Measurements from ENCODE around the gene CIP2A. TPM values are rescaled to one million over a fixed set of nuclear protein-coding genes. Genes with fewer than 3 reads are reported as not detected.

The CIP2A gene
- total and polyA plus RNA-seq, 2 experiments from 2014 or later: 48.1 to 63.5 TPM

DNA sequence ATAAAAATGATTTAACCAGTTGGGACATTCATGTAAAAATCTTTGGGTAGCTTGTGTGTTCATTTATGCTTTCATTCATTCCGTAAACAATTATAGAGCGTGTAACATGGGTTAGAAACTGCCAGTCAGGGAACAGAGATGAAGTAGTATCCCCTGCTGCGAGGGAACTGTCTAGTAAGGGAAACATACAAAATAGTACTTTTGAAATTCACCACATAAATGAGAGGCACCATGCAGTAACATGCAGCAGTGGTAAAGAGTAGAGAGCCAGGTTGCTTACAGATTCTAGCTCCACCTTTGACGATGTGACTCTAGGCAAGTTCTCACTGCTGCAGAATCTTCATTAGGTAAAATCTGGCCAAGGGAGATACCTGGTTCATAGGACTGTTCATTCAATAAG is 1.2 kb upstream of the CIP2A start:
- no peak for TF ChIP-seq NANOG (IDR thresholded peaks at IDR 0.05; ENCODE audit: borderline replicate concordance)
- TF ChIP-seq, protein P1, sequence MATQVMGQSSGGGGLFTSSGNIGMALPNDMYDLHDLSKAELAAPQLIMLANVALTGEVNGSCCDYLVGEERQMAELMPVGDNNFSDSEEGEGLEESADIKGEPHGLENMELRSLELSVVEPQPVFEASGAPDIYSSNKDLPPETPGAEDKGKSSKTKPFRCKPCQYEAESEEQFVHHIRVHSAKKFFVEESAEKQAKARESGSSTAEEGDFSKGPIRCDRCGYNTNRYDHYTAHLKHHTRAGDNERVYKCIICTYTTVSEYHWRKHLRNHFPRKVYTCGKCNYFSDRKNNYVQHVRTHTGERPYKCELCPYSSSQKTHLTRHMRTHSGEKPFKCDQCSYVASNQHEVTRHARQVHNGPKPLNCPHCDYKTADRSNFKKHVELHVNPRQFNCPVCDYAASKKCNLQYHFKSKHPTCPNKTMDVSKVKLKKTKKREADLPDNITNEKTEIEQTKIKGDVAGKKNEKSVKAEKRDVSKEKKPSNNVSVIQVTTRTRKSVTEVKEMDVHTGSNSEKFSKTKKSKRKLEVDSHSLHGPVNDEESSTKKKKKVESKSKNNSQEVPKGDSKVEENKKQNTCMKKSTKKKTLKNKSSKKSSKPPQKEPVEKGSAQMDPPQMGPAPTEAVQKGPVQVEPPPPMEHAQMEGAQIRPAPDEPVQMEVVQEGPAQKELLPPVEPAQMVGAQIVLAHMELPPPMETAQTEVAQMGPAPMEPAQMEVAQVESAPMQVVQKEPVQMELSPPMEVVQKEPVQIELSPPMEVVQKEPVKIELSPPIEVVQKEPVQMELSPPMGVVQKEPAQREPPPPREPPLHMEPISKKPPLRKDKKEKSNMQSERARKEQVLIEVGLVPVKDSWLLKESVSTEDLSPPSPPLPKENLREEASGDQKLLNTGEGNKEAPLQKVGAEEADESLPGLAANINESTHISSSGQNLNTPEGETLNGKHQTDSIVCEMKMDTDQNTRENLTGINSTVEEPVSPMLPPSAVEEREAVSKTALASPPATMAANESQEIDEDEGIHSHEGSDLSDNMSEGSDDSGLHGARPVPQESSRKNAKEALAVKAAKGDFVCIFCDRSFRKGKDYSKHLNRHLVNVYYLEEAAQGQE (IDR thresholded peaks at IDR 0.05; ENCODE audit: unreplicated experiment): no peak
- TF ChIP-seq, protein P2, sequence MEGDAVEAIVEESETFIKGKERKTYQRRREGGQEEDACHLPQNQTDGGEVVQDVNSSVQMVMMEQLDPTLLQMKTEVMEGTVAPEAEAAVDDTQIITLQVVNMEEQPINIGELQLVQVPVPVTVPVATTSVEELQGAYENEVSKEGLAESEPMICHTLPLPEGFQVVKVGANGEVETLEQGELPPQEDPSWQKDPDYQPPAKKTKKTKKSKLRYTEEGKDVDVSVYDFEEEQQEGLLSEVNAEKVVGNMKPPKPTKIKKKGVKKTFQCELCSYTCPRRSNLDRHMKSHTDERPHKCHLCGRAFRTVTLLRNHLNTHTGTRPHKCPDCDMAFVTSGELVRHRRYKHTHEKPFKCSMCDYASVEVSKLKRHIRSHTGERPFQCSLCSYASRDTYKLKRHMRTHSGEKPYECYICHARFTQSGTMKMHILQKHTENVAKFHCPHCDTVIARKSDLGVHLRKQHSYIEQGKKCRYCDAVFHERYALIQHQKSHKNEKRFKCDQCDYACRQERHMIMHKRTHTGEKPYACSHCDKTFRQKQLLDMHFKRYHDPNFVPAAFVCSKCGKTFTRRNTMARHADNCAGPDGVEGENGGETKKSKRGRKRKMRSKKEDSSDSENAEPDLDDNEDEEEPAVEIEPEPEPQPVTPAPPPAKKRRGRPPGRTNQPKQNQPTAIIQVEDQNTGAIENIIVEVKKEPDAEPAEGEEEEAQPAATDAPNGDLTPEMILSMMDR (conservative IDR thresholded peaks at IDR 0.05; ENCODE audit: low read depth in 2 of 2): no peak
- peak overlapping the region; percentile 83 for H3K4me2 ChIP-seq
- no peaks in the 10 kb centered on the region for H4K20me1 ChIP-seq (replicated peaks; ENCODE audit: insufficient read depth)
- peak overlapping the region; percentile 66 for H3K4me3 ChIP-seq
- H3K27me3 Mint-ChIP-seq (ENCODE audit: insufficient read depth, low read depth, poor library complexity): peaks cover 4% of the 10 kb centered on the region
- H3K27ac ChIP-seq (ENCODE audit: low read depth): no peak overlapping the region
- peaks cover 20% of the 10 kb centered on the region for H3K4me1 ChIP-seq (ENCODE audit: insufficient read depth)
- H3K4me1 Mint-ChIP-seq: peaks cover 29% of the 10 kb centered on the region
- H3K9me2 ChIP-seq (ENCODE audit: insufficient read depth): no peaks in the 10 kb centered on the region
- no peaks in the 10 kb centered on the region for H3K36me3 ChIP-seq (ENCODE audit: insufficient read depth)
- peaks cover 82% of the 10 kb centered on the region for H3K79me2 ChIP-seq (replicated peaks; ENCODE audit: insufficient read depth)
- H2AFZ ChIP-seq: no peak overlapping the region
- no peaks in the 10 kb centered on the region for H3K27me3 ChIP-seq (ENCODE audit: insufficient read depth)
- peak; percentile 7 for DNase-seq (ENCODE audit: low spot score)
- peak overlapping the region; percentile 100 for H3K27ac Mint-ChIP-seq
- H3K4me3 Mint-ChIP-seq: peak overlapping the region; percentile 98
- H3K36me3 Mint-ChIP-seq (ENCODE audit: low read depth): peaks cover 3% of the 10 kb centered on the region; the same call in 2 of the 3 replicates
- H3K9me3 Mint-ChIP-seq: no peaks in the 10 kb centered on the region
- no peak for ATAC-seq
- H3F3A ChIP-seq (replicated peaks; ENCODE audit: low read depth): no peaks in the 10 kb centered on the region

DNA sequence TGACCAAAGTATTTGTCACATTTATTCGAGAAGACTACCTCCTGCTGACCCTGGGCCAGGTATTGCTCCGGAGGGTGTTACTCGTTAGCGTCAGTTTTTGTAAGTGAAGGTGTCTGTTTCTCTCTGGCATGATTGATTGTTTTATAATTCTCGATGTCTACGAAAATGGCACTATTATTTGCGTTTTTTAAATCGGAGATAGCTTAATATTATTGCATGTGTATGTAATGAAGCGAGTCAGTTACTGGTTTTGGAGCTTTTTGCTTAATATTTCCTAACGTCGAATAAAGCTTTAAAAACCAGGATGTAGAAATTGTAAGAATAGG is 723 bp upstream of the CIP2A start:
- Histone ChIP-seq H3K4me3 (peak overlapping the region; percentile 66), H3K27me3 (ENCODE audit: insufficient read depth) (no peaks in the 10 kb centered on the region), H3K4me1 (ENCODE audit: insufficient read depth) (peaks cover 20% of the 10 kb centered on the region), H2AFZ (peak overlapping the region; percentile 70), H3F3A (replicated peaks; ENCODE audit: low read depth) (no peaks in the 10 kb centered on the region), H3K4me2 (peak overlapping the region; percentile 83), H3K27ac (ENCODE audit: low read depth) (peak overlapping the region; percentile 99), H3K79me2 (replicated peaks; ENCODE audit: insufficient read depth) (peaks cover 82% of the 10 kb centered on the region), H3K36me3 (ENCODE audit: insufficient read depth) (no peaks in the 10 kb centered on the region), H3K9me2 (ENCODE audit: insufficient read depth) (no peaks in the 10 kb centered on the region), H4K20me1 (replicated peaks; ENCODE audit: insufficient read depth) (no peaks in the 10 kb centered on the region)
- no peaks in the 10 kb centered on the region for H3K9me3 Mint-ChIP-seq
- peaks cover 7% of the 10 kb centered on the region; the same call in 2 of the 3 replicates for H3K36me3 Mint-ChIP-seq (ENCODE audit: low read depth)
- H3K4me1 Mint-ChIP-seq: peaks cover 34% of the 10 kb centered on the region
- H3K27ac Mint-ChIP-seq: peak overlapping the region; percentile 100
- H3K4me3 Mint-ChIP-seq: peak overlapping the region; percentile 98
- ATAC-seq (no peak), DNase-seq (ENCODE audit: low spot score) (no peak)
- peaks cover 4% of the 10 kb centered on the region for H3K27me3 Mint-ChIP-seq (ENCODE audit: insufficient read depth, low read depth, poor library complexity)
- no peak for TF ChIP-seq STAT1 (IDR thresholded peaks at IDR 0.05; ENCODE audit: unreplicated experiment)
- TF ChIP-seq, protein P3, sequence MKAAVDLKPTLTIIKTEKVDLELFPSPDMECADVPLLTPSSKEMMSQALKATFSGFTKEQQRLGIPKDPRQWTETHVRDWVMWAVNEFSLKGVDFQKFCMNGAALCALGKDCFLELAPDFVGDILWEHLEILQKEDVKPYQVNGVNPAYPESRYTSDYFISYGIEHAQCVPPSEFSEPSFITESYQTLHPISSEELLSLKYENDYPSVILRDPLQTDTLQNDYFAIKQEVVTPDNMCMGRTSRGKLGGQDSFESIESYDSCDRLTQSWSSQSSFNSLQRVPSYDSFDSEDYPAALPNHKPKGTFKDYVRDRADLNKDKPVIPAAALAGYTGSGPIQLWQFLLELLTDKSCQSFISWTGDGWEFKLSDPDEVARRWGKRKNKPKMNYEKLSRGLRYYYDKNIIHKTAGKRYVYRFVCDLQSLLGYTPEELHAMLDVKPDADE (IDR thresholded peaks at IDR 0.05): no peak
- TF ChIP-seq, protein P1 (IDR thresholded peaks at IDR 0.05; ENCODE audit: unreplicated experiment): no peak
- TF ChIP-seq, protein P2 (conservative IDR thresholded peaks at IDR 0.05; ENCODE audit: low read depth in 2 of 2): no peak
- no peak for TF ChIP-seq CREB1 (CRISPR knock-in tag; IDR thresholded peaks at IDR 0.05; ENCODE audit: low read depth)
- no peak for TF ChIP-seq EZH2phosphoT487 (IDR thresholded peaks at IDR 0.05; ENCODE audit: unreplicated experiment)
- TF ChIP-seq EZH2 (IDR thresholded peaks at IDR 0.05; ENCODE audit: low read depth, unreplicated experiment): no peak
- TF ChIP-seq POLR2AphosphoS5 (IDR thresholded peaks at IDR 0.05; ENCODE audit: low read depth): no peak
- no peak for TF ChIP-seq JUNB (IDR thresholded peaks at IDR 0.05; ENCODE audit: unreplicated experiment)

All from GM23338 (cell line).